ENCODE data around the gene DPY19L2. TPM values are rescaled to one million over a fixed set of nuclear protein-coding genes. Genes with fewer than 3 reads are reported as not detected.
"Not testable (repeated sequence)": the region's sequence is repeated elsewhere in the genome, so short reads cannot be mapped to it uniquely, and the experiment has no call there.

DPY19L2 gene
- 2.2 and 3.8 TPM in 2 replicates for polyA plus RNA-seq (2011; rRNA removed)
- polyA minus RNA-seq (2011; rRNA and poly(A)+ RNA removed) = 1.6 and 2.4 TPM in 2 replicates

GRCh38 chr12:63668028-63668799 lies at the start of gene DPY19L2:
Gene DPY19L2, minus strand, starts transcription at chr12:63668493. Its CDS starts 100 bp downstream, at chr12:63668393.
- no peak for TF ChIP-seq CTCF (IDR thresholded peaks at IDR 0.05; ENCODE audit: insufficient read depth, low read depth, low read length)
- ChIA-PET CTCF (interaction anchor here (0.7 to 1.9 kb wide), 5 partner anchors 99 to 853 kb away, joined by 3 to 7 read pairs (median 3); no protein-coding TSS in a partner anchor), POLR2A (no interaction called here)
- Histone ChIP-seq H3K36me3 (ENCODE audit: control insufficient read depth, insufficient read depth, low read length) (no peaks in the 10 kb centered on the region), H3K27me3 (ENCODE audit: control insufficient read depth, insufficient read depth, low read length) (no peaks in the 10 kb centered on the region), H3K4me3 (ENCODE audit: low read depth, low read length) (peak within 1 kb of the TSS; percentile 63)
- peak; percentile 12 for DNase-seq (ENCODE audit: low read depth)

- POLR2A ChIA-PET; H3K27me3 ChIP-seq (ENCODE audit: control insufficient read depth, insufficient read depth, low read length); DNase-seq (ENCODE audit: low read depth); H3K4me3 ChIP-seq (ENCODE audit: low read depth, low read length); CTCF ChIA-PET; H3K36me3 ChIP-seq (ENCODE audit: control insufficient read depth, insufficient read depth, low read length): not testable (repeated sequence)
Observed at GRCh38 chr12:63716891-63717290, 48.6 kb upstream of the DPY19L2 start.

GRCh38 chr12:63715107-63715625 lies 46.9 kb upstream of the DPY19L2 start:
- DNase-seq (ENCODE audit: low read depth); H3K4me3 ChIP-seq (ENCODE audit: low read depth, low read length); CTCF ChIA-PET; H3K27me3 ChIP-seq (ENCODE audit: control insufficient read depth, insufficient read depth, low read length); H3K36me3 ChIP-seq (ENCODE audit: control insufficient read depth, insufficient read depth, low read length): not testable (repeated sequence)
- POLR2A ChIA-PET = interaction anchor here (0.5 kb wide), 1 partner anchor 10 kb away, joined by 4 read pairs; no protein-coding TSS in a partner anchor

GRCh38 chr12:63714409-63714808 lies 46.1 kb upstream of the DPY19L2 start:
- POLR2A ChIA-PET = interaction anchor here (0.5 kb wide), 1 partner anchor 11 kb away, joined by 4 read pairs; no protein-coding TSS in a partner anchor
- H3K36me3 ChIP-seq (ENCODE audit: control insufficient read depth, insufficient read depth, low read length); CTCF ChIA-PET; DNase-seq (ENCODE audit: low read depth); H3K4me3 ChIP-seq (ENCODE audit: low read depth, low read length); H3K27me3 ChIP-seq (ENCODE audit: control insufficient read depth, insufficient read depth, low read length): not testable (repeated sequence)

GRCh38 chr12:63713681-63714075 lies 45.4 kb upstream of the DPY19L2 start:
- H3K36me3 ChIP-seq (ENCODE audit: control insufficient read depth, insufficient read depth, low read length); H3K27me3 ChIP-seq (ENCODE audit: control insufficient read depth, insufficient read depth, low read length); POLR2A ChIA-PET; DNase-seq (ENCODE audit: low read depth); H3K4me3 ChIP-seq (ENCODE audit: low read depth, low read length); CTCF ChIA-PET: not testable (repeated sequence)

- CTCF ChIA-PET = not testable (repeated sequence)
Observed at GRCh38 chr12:63712979-63713680, 44.8 kb upstream of the DPY19L2 start.

GRCh38 chr12:63712376-63712974 lies 44.2 kb upstream of the DPY19L2 start:
- DNase-seq (ENCODE audit: low read depth); H3K4me3 ChIP-seq (ENCODE audit: low read depth, low read length); H3K27me3 ChIP-seq (ENCODE audit: control insufficient read depth, insufficient read depth, low read length); CTCF ChIA-PET; POLR2A ChIA-PET; H3K36me3 ChIP-seq (ENCODE audit: control insufficient read depth, insufficient read depth, low read length): not testable (repeated sequence)

More at GRCh38 chr12:63712979-63713680, 44.8 kb upstream of the DPY19L2 start:
- POLR2A ChIA-PET; DNase-seq (ENCODE audit: low read depth); H3K4me3 ChIP-seq (ENCODE audit: low read depth, low read length); H3K27me3 ChIP-seq (ENCODE audit: control insufficient read depth, insufficient read depth, low read length); H3K36me3 ChIP-seq (ENCODE audit: control insufficient read depth, insufficient read depth, low read length): not testable (repeated sequence)

- H3K27me3 ChIP-seq (ENCODE audit: control insufficient read depth, insufficient read depth, low read length); H3K4me3 ChIP-seq (ENCODE audit: low read depth, low read length); H3K36me3 ChIP-seq (ENCODE audit: control insufficient read depth, insufficient read depth, low read length); POLR2A ChIA-PET; CTCF ChIA-PET; DNase-seq (ENCODE audit: low read depth): not testable (repeated sequence)
Observed at GRCh38 chr12:63711339-63711738, 43.0 kb upstream of the DPY19L2 start.
